ENCODE measurements around the gene STC2.

DNA sequence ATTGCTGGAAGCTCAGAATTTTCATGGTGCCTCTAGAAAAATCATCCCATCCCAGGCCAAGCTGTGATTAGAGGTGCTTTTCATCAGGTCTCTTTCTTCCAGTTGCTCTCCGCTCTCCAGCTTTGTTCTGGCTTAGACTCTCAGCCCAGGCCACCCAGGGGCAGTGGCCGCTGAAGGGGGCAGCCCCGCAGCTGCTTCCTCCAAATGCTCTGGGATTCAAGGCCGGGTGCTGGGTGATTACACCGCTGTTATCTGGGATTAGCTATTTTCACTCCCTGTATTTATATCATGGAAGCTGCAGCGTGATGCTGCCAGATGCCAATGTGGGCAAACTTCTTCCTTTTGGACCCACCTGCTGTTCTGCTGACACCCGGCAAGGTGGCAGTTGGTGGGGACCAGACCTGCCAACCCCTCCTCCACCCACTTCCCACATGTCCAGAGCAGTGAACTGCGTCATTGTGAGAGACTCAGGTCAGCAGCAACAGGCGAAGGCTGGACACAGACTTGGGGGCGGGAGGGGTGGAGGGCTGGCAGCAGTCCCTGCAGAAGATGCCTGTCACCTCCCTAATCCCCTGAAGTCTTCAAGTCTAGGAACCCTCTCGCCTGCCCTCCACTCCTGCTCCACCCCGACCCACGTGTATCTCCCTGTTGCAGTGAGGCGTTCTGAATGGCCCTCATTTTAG is 59.3 kb downstream of the STC2 start:
- TF ChIP-seq CTCF (conservative IDR thresholded peaks at IDR 0.05; ENCODE audit: low read depth, low read length): no peak
- TF ChIP-seq EZH2 (IDR thresholded peaks at IDR 0.05; ENCODE audit: low read length, unreplicated experiment): no peak
- no peak for TF ChIP-seq EZH2phosphoT487 (IDR thresholded peaks at IDR 0.05; ENCODE audit: borderline replicate concordance, low read length)

Measured in PC-3 (cell line).